ENCODE data around the gene CMIP. TPM values are rescaled to one million over a fixed set of nuclear protein-coding genes. Genes with fewer than 3 reads are reported as not detected.

CMIP gene
- total RNA-seq, 1 experiment from 2014 or later, result 68.0 TPM

DNA sequence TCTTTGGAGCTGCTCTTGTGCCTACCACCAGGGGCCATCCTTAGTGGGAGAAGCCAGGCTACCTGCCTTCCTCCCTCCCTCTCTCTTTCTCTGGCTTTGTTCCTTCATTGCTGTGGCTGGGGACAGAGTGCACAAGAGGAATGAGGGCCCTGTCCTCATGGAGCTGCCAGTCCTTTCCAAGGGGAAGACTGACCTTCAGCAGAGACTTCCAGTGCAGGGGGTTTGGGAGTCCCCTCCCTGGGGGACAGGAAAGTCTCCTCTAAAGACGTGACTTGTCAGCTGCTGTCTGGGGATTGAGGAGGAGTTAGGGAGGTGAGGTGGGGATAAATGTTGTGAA lies 108.1 kb downstream of the CMIP start:
- Mint-ChIP-seq H3K4me3 (ENCODE audit: unreplicated experiment) (no peak overlapping the region), H3K9me3 (ENCODE audit: unreplicated experiment) (no peaks in the 10 kb centered on the region), H3K4me1 (ENCODE audit: low read depth, unreplicated experiment) (peaks cover 50% of the 10 kb centered on the region), H3K27me3 (ENCODE audit: insufficient read depth, unreplicated experiment) (no peaks in the 10 kb centered on the region), H3K27ac (ENCODE audit: unreplicated experiment) (peak overlapping the region; percentile 88), H3K36me3 (ENCODE audit: insufficient read depth, unreplicated experiment) (peaks cover 32% of the 10 kb centered on the region)
- ChIA-PET POLR2A (no interaction called here), CTCF (no interaction called here)
- no peak for TF ChIP-seq CTCF (IDR thresholded peaks at IDR 0.05; ENCODE audit: insufficient read depth in 1 of 2, low read depth in 1 of 2, low read length in 1 of 2, severe bottlenecking in 1 of 2, unreplicated experiment in 1 of 2)
- no TSS peak for BruUV-seq (replicated peaks)
- peaks cover 47% of the 10 kb centered on the region for H3K4me1 ChIP-seq
- no peak for DNase-seq
- no peaks in the 10 kb centered on the region for H3K9me3 ChIP-seq
- no peak overlapping the region for H3K4me3 ChIP-seq (ENCODE audit: low read depth, low read length)
- H3K36me3 ChIP-seq (ENCODE audit: control insufficient read depth, insufficient read depth, low read length), result peaks cover 2% of the 10 kb centered on the region; the same call in 1 of the 2 replicates
- intact Hi-C loops (cut with micrococcal nuclease; ENCODE audit: unreplicated experiment), result no loop called here
- no peaks in the 10 kb centered on the region for H3K27me3 ChIP-seq (replicated peaks; ENCODE audit: control insufficient read depth, insufficient read depth, low read length)

- H3K4me1 ChIP-seq, result peaks cover 49% of the 10 kb centered on the region
- POLR2A ChIA-PET, result no interaction called here
- H3K27ac Mint-ChIP-seq (ENCODE audit: unreplicated experiment), result peak overlapping the region; percentile 88
These were observed 108.6 kb downstream of the CMIP start for GRCh38 chr16:81553080-81553813.

More at GRCh38 chr16:81553080-81553813, 108.6 kb downstream of the CMIP start:
- CTCF ChIA-PET, result no interaction called here
- no TSS peak for BruUV-seq (replicated peaks)
- Mint-ChIP-seq H3K4me1 (ENCODE audit: low read depth, unreplicated experiment) (peaks cover 55% of the 10 kb centered on the region), H3K27me3 (ENCODE audit: insufficient read depth, unreplicated experiment) (no peaks in the 10 kb centered on the region), H3K36me3 (ENCODE audit: insufficient read depth, unreplicated experiment) (peaks cover 32% of the 10 kb centered on the region), H3K4me3 (ENCODE audit: unreplicated experiment) (no peak overlapping the region), H3K9me3 (ENCODE audit: unreplicated experiment) (no peaks in the 10 kb centered on the region)
- no peak for TF ChIP-seq CTCF (IDR thresholded peaks at IDR 0.05; ENCODE audit: insufficient read depth in 1 of 2, low read depth in 1 of 2, low read length in 1 of 2, severe bottlenecking in 1 of 2, unreplicated experiment in 1 of 2)
- intact Hi-C loops (cut with micrococcal nuclease; ENCODE audit: unreplicated experiment), result no loop called here
- Histone ChIP-seq H3K27me3 (replicated peaks; ENCODE audit: control insufficient read depth, insufficient read depth, low read length) (no peaks in the 10 kb centered on the region), H3K36me3 (ENCODE audit: control insufficient read depth, insufficient read depth, low read length) (peaks cover 2% of the 10 kb centered on the region; the same call in 1 of the 2 replicates), H3K4me3 (ENCODE audit: low read depth, low read length) (no peak overlapping the region), H3K9me3 (no peaks in the 10 kb centered on the region)
- no peak for DNase-seq
